Measurements from ENCODE around the gene ASB5.

Gene ASB5

GRCh38 chr4:176277162-176277904, 8.3 kb upstream of the ASB5 start:
- peak; percentile 4 to 16 for DNase-seq

- DNase-seq = no peak
Measured at GRCh38 chr4:176276710-176277109, 7.7 kb upstream of the ASB5 start.

GRCh38 chr4:176274441-176274840, 5.4 kb upstream of the ASB5 start:
- DNase-seq = no peak

GRCh38 chr4:176273736-176274135, 4.7 kb upstream of the ASB5 start:
- no peak for DNase-seq

GRCh38 chr4:176272799-176273198, 3.8 kb upstream of the ASB5 start:
- no peak for DNase-seq

- no peak for DNase-seq
Measured at GRCh38 chr4:176271749-176272148, 2.7 kb upstream of the ASB5 start.

GRCh38 chr4:176270669-176271068, 1.6 kb upstream of the ASB5 start:
- peak; percentile 3 to 6 for DNase-seq

GRCh38 chr4:176266026-176266425, 3.0 kb downstream of the ASB5 start:
- no peak for DNase-seq

GRCh38 chr4:176262243-176262642, 6.8 kb downstream of the ASB5 start:
- DNase-seq = no peak

GRCh38 chr4:176261481-176261880, 7.5 kb downstream of the ASB5 start:
- no peak for DNase-seq

- no peak for DNase-seq
Measured at GRCh38 chr4:176261018-176261417, 8.0 kb downstream of the ASB5 start.

- DNase-seq = no peak
Measured at GRCh38 chr4:176259330-176260090, 9.5 kb downstream of the ASB5 start.

GRCh38 chr4:176258135-176258534, 10.9 kb downstream of the ASB5 start:
- no peak for DNase-seq

GRCh38 chr4:176256921-176257320, 12.1 kb downstream of the ASB5 start:
- no peak for DNase-seq

- DNase-seq = no peak
Measured at GRCh38 chr4:176242764-176243347, 26.2 kb downstream of the ASB5 start.

- DNase-seq = no peak
Measured at GRCh38 chr4:176241703-176242102, 27.3 kb downstream of the ASB5 start.

GRCh38 chr4:176238826-176239225, 30.2 kb downstream of the ASB5 start:
- DNase-seq = no peak

GRCh38 chr4:176238157-176238610, 30.8 kb downstream of the ASB5 start:
- DNase-seq = no peak

- DNase-seq = no peak
Measured at GRCh38 chr4:176236946-176237345, 32.1 kb downstream of the ASB5 start.

- no peak for DNase-seq
Measured at GRCh38 chr4:176230836-176231235, 38.2 kb downstream of the ASB5 start.

GRCh38 chr4:176229645-176230044, 39.4 kb downstream of the ASB5 start:
- DNase-seq = no peak

GRCh38 chr4:176226736-176227135, 42.3 kb downstream of the ASB5 start:
- DNase-seq = no peak

- DNase-seq = no peak
Measured at GRCh38 chr4:176223561-176223960, 45.5 kb downstream of the ASB5 start.

GRCh38 chr4:176222149-176222548, 46.9 kb downstream of the ASB5 start:
- no peak for DNase-seq

Measured in inflammatory macrophage (primary cell).